ENCODE results near the gene KRT2. TPM values are rescaled to one million over a fixed set of nuclear protein-coding genes. Genes with fewer than 3 reads are reported as not detected.
A peak's percentile ranks its signal among the peaks of the same experiment; 100 is the strongest.

Gene KRT2
- total and polyA plus RNA-seq, 9 of the 15 experiments (the other 6 are each of a cell fraction or from before 2014, with no cell fraction given): 0.03 to 0.69 (median 0.07) TPM; not detected in 2

- no peak for FAIRE-seq
- BruUV-seq (replicated peaks): no TSS peak
Measured at GRCh38 chr12:52673713-52674432, 21.9 kb upstream of the KRT2 start.

More at GRCh38 chr12:52673713-52674432, 21.9 kb upstream of the KRT2 start:
- Histone ChIP-seq H3K4me1 (replicated peaks in 1 of 2; ENCODE audit: control insufficient read depth in 2 of 2, insufficient read depth in 2 of 2, low read length in 2 of 2) (peaks cover 0 to 6% of the 10 kb centered on the region in 2 experiments; a peak in 1 of 5 replicates), H2AFZ (ENCODE audit: low read depth, low read length) (no peak overlapping the region), H3K4me3 (no peak overlapping the region), H3K9me1 (ENCODE audit: control insufficient read depth, insufficient read depth, low read length) (no peaks in the 10 kb centered on the region), H3K36me3 (ENCODE audit: control insufficient read depth, insufficient read depth, low read length) (no peaks in the 10 kb centered on the region), H3K9ac (ENCODE audit: insufficient read depth in 1 of 2, low read depth in 2 of 2, low read length in 2 of 2) (no peak overlapping the region), H3K79me2 (ENCODE audit: control insufficient read depth, insufficient read depth, low read length) (no peaks in the 10 kb centered on the region), H3K27me3 (ENCODE audit: control insufficient read depth in 2 of 2, insufficient read depth in 2 of 2, low read length in 2 of 2) (peaks cover 4 to 11% of the 10 kb centered on the region in 2 experiments; a peak in 4 of 5 replicates), H3K9me3 (replicated peaks; ENCODE audit: control insufficient read depth, insufficient read depth, low read depth, low read length) (no peaks in the 10 kb centered on the region), H4K20me1 (replicated peaks; ENCODE audit: control insufficient read depth, insufficient read depth, low read length) (no peaks in the 10 kb centered on the region), H3K27ac (ENCODE audit: extremely low read depth, low read depth, low read length) (no peak overlapping the region), H3K4me2 (ENCODE audit: insufficient read depth, low read length) (no peak overlapping the region)
- no peak for ATAC-seq
- TF ChIP-seq CGGBP1 (CRISPR knock-in tag; IDR thresholded peaks at IDR 0.05): no peak
- TF ChIP-seq U2AF1 (optimal IDR thresholded peaks at IDR 0.05; ENCODE audit: low read depth, low read length): no peak
- TF ChIP-seq MAX (CRISPR knock-in tag; IDR thresholded peaks at IDR 0.05): no peak
- no peak for TF ChIP-seq TBL1XR1 (IDR thresholded peaks at IDR 0.05; ENCODE audit: low read length in 2 of 2)
- TF ChIP-seq JUND (IDR thresholded peaks at IDR 0.05; ENCODE audit: borderline replicate concordance, low read depth, low read length): no peak
- TF ChIP-seq JUND (tag; IDR thresholded peaks at IDR 0.05; ENCODE audit: borderline replicate concordance, low read depth, low read length): no peak
- TF ChIP-seq ATF1 (CRISPR knock-in tag; IDR thresholded peaks at IDR 0.05): no peak
- 0 out of 2 replicates have a peak, but pooled peaks have one; percentile 11 for TF ChIP-seq ATF1 (tag; IDR thresholded peaks at IDR 0.05)
- TF ChIP-seq ATF3 (IDR thresholded peaks at IDR 0.05): peak; percentile 36; the same call in 1 of the 2 replicates
- no peak for TF ChIP-seq ATF3 (CRISPR knock-in tag; conservative IDR thresholded peaks at IDR 0.05)
- no peak for TF ChIP-seq MLX (CRISPR knock-in tag; conservative IDR thresholded peaks at IDR 0.05)
- TF ChIP-seq, protein P1, sequence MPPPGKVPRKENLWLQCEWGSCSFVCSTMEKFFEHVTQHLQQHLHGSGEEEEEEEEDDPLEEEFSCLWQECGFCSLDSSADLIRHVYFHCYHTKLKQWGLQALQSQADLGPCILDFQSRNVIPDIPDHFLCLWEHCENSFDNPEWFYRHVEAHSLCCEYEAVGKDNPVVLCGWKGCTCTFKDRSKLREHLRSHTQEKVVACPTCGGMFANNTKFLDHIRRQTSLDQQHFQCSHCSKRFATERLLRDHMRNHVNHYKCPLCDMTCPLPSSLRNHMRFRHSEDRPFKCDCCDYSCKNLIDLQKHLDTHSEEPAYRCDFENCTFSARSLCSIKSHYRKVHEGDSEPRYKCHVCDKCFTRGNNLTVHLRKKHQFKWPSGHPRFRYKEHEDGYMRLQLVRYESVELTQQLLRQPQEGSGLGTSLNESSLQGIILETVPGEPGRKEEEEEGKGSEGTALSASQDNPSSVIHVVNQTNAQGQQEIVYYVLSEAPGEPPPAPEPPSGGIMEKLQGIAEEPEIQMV (tag; conservative IDR thresholded peaks at IDR 0.05; ENCODE audit: low read depth): no peak
- ChIA-PET CTCF (ENCODE audit: low intra/inter-chr PET ratio) (no interaction called here), POLR2A (interaction anchor here (0.5 to 1.0 kb wide), 3 partner anchors 29 to 1690 kb away, joined by 3 read pairs; partner anchors contain the start of gene KRT77)
- no peak for DNase-seq (ENCODE audit: extremely low read depth in 1 of 4, low spot score in 3 of 4)
- intact Hi-C loops (cut with micrococcal nuclease) (no loop called here), in situ Hi-C loops (cut with MboI) (no loop called here)
- WGBS (ENCODE audit: insufficient coverage, low coverage, missing lambda C conversion rate): 17% methylated on average over 3 of the region's 3 CpGs

Data from K562 (cell line).